Stimulated activated CD8-positive, alpha-beta memory T cell treated with anti-CD3 and anti-CD28 coated beads, Interleukin-7, amount 100 ng/mL, for 1 hour (primary cell): ENCODE data around the gene MAD1L1.
"Not testable (repeated sequence)": the region's sequence is repeated elsewhere in the genome, so short reads cannot be mapped to it uniquely, and the experiment has no call there.

Experiments
- DNase-seq, 2 donors: peaks; one replicate each; pipeline ENCODE4 v3.0.0-alpha.2; 2020; ENCODE audit warnings: low read depth in 2 of 2

The MAD1L1 gene

DNA sequence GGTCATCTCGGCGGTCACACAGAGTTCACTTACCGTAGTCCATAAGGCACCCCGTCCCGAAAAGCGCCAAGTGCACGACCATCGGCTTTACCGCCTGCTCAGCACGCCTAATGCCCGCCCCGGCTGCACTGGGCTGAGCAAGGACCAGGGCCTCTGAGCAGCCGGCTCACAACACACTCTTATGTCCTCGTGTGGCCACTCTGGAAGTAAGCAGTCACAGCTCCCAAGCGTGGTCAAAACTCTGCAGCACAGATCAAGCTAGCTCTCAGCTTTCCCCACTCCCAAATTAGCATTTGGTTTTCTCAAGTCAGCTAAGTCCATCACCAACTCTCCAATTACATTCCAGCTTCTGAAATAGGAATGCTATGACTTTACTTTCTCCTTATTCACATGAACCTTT lies 57.7 kb downstream of the MAD1L1 start:
- no peak for DNase-seq

DNA sequence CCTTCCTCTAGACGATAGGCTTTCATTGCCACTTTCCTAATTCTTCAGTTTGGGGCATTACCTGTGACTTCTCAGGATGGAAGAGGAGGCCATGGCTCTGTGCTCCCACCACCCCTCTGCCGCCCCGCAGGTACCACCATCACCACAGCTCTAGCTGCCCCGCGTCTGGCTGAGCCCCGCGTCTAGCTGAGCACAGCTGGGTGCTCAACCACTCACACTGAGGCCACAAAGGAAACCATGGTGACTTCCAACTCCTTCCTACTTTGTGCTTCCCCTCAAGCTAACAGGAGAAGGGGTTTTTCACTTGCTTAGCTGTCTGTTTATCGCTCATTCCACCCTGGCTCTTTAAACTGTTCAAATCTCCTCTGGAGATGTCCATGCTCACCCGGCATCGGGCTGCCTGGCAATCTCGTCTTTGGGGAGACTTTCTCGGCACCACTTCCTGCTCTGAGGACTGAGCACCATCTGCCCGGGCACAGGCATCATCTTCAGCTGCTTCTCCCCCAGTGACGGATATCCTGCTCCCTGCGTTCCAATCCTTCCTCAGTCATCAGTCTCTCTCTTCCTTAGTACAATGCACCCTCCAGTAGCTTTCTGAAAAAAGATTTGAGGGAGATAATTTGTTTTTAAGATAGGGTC lies 59.4 kb downstream of the MAD1L1 start:
- DNase-seq: no peak

DNA sequence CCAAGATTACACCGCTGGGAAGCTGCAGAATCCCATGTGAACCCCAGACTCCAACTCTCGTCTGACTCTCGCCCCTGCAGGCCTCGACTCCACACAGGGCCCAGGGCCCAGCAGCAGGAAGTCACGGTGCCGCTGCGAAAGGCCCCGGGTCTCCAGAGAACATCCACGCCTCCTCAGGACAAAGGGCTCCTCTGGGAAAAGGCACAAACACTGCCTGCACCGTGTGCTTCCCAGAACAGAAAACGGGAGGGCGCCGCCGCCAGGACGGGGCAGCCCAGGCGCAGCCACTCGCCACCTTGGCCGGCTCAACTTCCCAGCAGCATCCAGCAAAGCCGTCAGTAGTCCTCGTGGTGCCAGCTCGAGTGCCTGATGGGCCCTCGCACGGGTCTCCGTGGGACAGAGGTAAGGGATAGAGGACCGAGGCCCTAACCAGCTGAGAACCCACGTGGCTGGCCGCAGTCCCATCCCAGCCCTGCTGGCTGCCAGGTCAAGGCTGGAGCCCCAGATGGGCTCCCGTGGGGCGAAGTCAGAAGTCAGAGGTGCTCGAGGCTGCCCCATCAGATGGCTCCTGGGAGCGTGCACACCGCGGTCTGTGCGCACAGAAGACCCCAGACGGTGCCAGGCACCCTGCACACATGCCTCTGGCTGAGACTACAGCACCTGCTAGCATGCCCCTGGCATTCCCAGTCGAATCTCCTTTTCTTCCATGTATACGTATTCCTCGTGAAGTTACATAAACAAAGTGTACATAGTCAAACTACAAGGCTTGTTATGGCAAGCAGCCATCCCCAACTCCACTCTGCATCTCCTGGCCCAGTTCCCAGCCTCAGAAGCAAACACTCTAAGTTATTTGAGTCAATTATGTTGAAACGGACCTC lies 60.2 kb downstream of the MAD1L1 start:
- DNase-seq: no peak

DNA sequence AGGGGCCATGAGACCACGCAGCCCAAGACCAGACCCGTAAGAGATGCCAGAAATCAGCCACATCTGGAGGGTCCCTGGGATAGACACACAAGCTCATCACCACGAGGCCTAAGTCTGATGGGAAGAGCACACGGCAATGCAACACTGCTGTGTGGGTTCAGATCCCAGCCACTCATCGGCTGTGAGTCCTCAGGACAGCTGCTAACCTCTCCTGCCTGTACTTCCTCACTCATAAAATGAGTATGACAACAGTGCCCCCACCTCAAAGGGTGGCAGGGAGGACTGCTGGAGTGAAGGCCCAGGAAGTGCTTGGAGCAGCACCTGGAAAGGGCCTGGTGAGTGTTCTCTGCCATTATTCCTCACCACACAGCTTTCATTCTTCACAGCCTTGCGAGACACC lies 60.9 kb downstream of the MAD1L1 start:
- no peak for DNase-seq

GRCh38 chr7:2170576-2171521 lies 61.9 kb downstream of the MAD1L1 start:
- DNase-seq: no peak

DNA sequence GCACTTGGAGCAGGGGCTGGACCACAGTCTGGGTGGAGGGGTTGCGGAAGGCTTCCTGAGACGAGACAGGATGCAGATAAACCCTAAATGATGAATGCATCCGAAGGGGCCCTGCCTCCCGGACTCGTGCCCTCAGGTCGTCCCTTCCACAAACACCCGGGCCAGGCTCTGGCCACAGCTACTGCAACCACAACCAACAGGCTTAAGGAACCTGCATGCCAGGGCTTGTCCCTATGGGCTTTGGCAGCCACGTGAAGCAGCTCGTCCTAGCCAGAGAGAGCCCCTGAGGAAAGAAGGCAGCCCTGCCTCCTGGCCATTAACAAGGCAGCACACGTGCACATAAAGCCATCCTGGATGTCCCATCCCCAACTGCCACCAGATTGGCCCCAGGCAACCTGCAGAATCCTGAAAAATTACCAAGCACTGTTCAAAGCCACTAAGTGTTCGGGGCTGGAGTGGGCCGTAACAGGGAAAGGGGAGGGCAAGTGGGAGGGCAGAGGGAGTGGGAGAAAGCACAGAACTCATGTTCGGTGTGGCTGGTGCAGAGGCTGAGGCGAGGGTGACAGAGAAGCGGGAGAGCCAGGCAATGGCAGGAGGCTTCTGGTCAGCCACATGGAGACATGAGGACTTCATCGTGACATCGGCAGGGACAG lies 62.7 kb downstream of the MAD1L1 start:
- no peak for DNase-seq

- DNase-seq: no peak
Observed at GRCh38 chr7:2168615-2169311, 64.0 kb downstream of the MAD1L1 start.

DNA sequence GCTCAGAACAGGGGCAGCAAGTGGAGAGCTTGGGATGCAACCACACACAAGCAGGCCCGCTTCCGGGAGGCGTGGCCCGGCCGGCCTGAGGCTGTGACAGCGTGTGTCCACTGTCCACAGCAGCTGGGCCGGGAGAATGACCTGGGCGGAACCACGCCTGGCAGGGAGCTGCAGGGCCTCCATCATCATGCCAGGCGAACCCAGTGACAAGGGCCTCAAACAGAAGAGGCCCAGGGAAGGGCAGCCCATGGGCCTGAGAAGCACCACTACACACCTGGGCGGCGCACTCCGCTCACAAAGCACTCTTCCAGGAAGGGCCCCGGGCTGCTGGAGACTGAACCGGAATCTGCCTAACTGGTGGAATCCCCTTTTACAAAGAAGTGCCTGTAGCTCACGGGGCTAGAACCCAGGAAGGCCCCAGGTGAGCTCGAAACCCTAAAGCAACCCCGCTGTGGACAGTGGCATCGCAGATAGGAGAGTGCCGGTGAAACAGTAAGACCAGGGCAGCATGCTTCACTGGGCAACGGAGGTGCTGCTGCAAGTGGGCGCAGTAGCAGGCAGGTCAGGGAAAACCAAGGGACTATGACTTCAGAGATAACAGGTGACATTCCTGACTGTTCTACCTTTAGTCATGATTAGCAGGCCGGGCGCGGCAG lies 66.0 kb downstream of the MAD1L1 start:
- DNase-seq: no peak

DNA sequence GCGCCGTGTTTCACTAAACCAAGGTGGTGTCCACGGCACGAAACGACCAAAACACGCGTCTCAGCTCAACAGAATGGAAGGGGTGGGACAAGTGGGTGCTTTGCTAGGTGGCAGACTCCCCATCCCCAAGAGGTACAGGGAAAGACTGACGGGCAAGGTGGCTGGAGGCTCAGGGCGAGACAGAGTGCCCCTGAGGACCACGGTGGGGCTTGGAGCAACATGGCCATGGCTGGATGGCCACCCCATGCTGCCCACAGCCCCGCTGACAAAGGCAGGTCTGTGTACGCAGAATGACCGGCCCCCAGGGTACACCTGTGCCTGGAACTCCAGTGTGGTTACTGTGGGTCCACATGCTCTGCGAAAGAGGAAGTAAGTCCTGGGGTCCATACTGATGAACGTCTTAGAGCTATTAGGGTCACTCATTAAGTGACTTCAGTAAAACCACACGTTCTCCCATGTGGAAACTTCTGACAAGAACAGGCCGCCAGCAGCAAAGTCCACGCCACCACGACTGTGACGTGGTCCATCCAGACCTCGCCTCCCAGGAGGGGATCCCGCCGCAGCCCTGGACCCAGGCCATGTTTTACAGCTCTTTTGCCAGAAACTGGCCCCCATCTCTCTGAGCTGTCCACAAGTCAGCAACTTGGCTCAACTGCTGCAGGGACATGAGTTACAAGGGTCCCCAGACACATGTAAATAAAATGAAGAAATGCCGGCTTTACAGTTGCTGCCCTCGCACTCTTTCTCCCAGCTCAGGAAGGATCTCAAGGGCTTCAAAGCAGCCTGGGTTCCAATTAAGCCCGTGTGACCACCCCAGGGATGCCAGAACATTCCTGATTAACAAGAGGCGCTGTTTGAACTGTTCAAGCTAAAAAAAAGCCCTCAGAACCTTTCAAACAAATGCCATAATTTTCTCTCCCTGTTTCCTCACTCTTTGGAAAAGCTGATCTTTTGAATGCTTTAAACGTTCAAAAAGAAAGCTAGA lies 66.8 kb downstream of the MAD1L1 start:
- no peak for DNase-seq

GRCh38 chr7:2165239-2165609 lies 67.5 kb downstream of the MAD1L1 start:
- no peak for DNase-seq

- no peak for DNase-seq
Observed at GRCh38 chr7:2164646-2165045, 68.1 kb downstream of the MAD1L1 start.

GRCh38 chr7:2163600-2164555 lies 68.9 kb downstream of the MAD1L1 start:
- DNase-seq: no peak

DNA sequence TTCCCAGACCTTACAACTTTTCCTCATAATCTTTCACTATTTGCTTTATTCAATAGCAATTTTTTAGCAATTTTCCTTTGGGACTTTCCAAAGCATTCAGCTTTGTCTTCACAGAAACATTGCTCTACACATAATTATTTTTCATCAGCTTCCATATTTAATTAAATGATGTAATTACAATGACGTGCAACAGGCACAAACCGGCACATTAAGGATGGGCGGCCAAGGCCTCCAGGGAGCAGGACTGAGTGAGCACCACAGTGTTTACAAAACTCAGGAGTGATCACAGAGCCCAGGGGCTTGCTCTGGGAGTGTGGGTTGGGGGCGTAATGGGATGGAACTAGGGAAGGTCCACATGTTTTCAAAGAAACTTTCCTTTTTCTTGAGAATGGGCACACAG lies 69.8 kb downstream of the MAD1L1 start:
- DNase-seq: no peak

GRCh38 chr7:2162004-2162902 lies 70.5 kb downstream of the MAD1L1 start:
- DNase-seq: not testable (repeated sequence)

GRCh38 chr7:2159176-2159520 lies 73.6 kb downstream of the MAD1L1 start:
- DNase-seq: no peak

GRCh38 chr7:2158331-2159175 lies 74.2 kb downstream of the MAD1L1 start:
- DNase-seq: no peak
